ENCODE data around the gene RBMS3. TPM values are rescaled to one million over a fixed set of nuclear protein-coding genes. Genes with fewer than 3 reads are reported as not detected.

RBMS3 gene
- total RNA-seq, 1 experiment from 2014 or later, result 74.2 TPM

- H3K27me3 Mint-ChIP-seq (ENCODE audit: insufficient read depth, unreplicated experiment), result no peaks in the 10 kb centered on the region
- intact Hi-C loops (cut with micrococcal nuclease), result no loop called here
- ChIA-PET CTCF (interaction anchor here (0.6 kb wide), 1 partner anchor 212 kb away, joined by 5 read pairs; no protein-coding TSS in a partner anchor), POLR2A (no interaction called here)
- DNase-seq (ENCODE audit: unreplicated experiment), result no peak
- peaks cover 16% of the 10 kb centered on the region for H3K4me1 Mint-ChIP-seq (ENCODE audit: insufficient read depth, unreplicated experiment)
- BruUV-seq (replicated peaks), result no TSS peak
- H3K36me3 Mint-ChIP-seq (ENCODE audit: insufficient read depth, unreplicated experiment), result peaks cover 7% of the 10 kb centered on the region
- H3K9me3 Mint-ChIP-seq (ENCODE audit: unreplicated experiment), result no peaks in the 10 kb centered on the region
- TF ChIP-seq, protein P1, sequence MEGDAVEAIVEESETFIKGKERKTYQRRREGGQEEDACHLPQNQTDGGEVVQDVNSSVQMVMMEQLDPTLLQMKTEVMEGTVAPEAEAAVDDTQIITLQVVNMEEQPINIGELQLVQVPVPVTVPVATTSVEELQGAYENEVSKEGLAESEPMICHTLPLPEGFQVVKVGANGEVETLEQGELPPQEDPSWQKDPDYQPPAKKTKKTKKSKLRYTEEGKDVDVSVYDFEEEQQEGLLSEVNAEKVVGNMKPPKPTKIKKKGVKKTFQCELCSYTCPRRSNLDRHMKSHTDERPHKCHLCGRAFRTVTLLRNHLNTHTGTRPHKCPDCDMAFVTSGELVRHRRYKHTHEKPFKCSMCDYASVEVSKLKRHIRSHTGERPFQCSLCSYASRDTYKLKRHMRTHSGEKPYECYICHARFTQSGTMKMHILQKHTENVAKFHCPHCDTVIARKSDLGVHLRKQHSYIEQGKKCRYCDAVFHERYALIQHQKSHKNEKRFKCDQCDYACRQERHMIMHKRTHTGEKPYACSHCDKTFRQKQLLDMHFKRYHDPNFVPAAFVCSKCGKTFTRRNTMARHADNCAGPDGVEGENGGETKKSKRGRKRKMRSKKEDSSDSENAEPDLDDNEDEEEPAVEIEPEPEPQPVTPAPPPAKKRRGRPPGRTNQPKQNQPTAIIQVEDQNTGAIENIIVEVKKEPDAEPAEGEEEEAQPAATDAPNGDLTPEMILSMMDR (IDR thresholded peaks at IDR 0.05; ENCODE audit: unreplicated experiment), result no peak
- H3K4me3 Mint-ChIP-seq (ENCODE audit: unreplicated experiment), result no peak overlapping the region
- no peak overlapping the region for H3K27ac Mint-ChIP-seq (ENCODE audit: low read depth, unreplicated experiment)
Measured at GRCh38 chr3:29481969-29482767, 201.3 kb downstream of the RBMS3 start.

DNA sequence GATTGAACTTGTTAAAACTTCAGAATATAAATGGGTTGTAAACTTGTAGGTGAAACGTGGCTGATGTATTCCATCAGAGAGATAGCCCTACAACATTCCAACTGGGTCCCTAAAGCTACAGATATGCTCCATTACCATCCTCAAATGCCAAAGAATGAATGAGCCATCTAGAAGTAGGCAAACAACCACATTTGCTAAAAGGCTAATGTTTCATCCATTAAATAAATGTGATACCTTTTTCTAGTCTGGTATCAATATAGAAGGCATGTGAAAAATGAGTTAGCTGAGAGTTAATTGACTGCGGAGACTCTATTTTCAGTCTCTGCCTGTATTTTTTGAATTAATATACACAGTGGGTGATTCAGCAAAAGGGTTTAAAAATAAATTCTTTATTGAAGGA, 203.8 kb downstream of the RBMS3 start:
- H3K4me3 Mint-ChIP-seq (ENCODE audit: unreplicated experiment), result no peak overlapping the region
- peaks cover 12% of the 10 kb centered on the region for H3K36me3 Mint-ChIP-seq (ENCODE audit: insufficient read depth, unreplicated experiment)
- intact Hi-C loops (cut with micrococcal nuclease), result no loop called here
- no TSS peak for BruUV-seq (replicated peaks)
- no peaks in the 10 kb centered on the region for H3K9me3 Mint-ChIP-seq (ENCODE audit: unreplicated experiment)
- no peaks in the 10 kb centered on the region for H3K27me3 Mint-ChIP-seq (ENCODE audit: insufficient read depth, unreplicated experiment)
- no peak overlapping the region for H3K27ac Mint-ChIP-seq (ENCODE audit: low read depth, unreplicated experiment)
- DNase-seq (ENCODE audit: unreplicated experiment), result no peak
- ChIA-PET POLR2A (no interaction called here), CTCF (no interaction called here)
- H3K4me1 Mint-ChIP-seq (ENCODE audit: insufficient read depth, unreplicated experiment), result peaks cover 17% of the 10 kb centered on the region
- TF ChIP-seq, protein P1 (IDR thresholded peaks at IDR 0.05; ENCODE audit: unreplicated experiment), result no peak

GRCh38 chr3:29486096-29486495, 205.2 kb downstream of the RBMS3 start:
- H3K36me3 Mint-ChIP-seq (ENCODE audit: insufficient read depth, unreplicated experiment), result peaks cover 21% of the 10 kb centered on the region
- H3K27me3 Mint-ChIP-seq (ENCODE audit: insufficient read depth, unreplicated experiment), result no peaks in the 10 kb centered on the region
- ChIA-PET POLR2A (interaction anchor here (0.7 to 1.8 kb wide), 6 partner anchors 9 to 274 kb away, joined by 3 to 7 read pairs (median 4); no protein-coding TSS in a partner anchor), CTCF (interaction anchor here (1.1 to 1.2 kb wide), 2 partner anchors 18 to 205 kb away, joined by 3 read pairs; partner anchors contain the start of gene RBMS3)
- intact Hi-C loops (cut with micrococcal nuclease), result no loop called here
- peaks cover 9% of the 10 kb centered on the region for H3K9me3 Mint-ChIP-seq (ENCODE audit: unreplicated experiment)
- peaks cover 11% of the 10 kb centered on the region for H3K4me1 Mint-ChIP-seq (ENCODE audit: insufficient read depth, unreplicated experiment)
- H3K4me3 Mint-ChIP-seq (ENCODE audit: unreplicated experiment), result no peak overlapping the region
- TF ChIP-seq, protein P1 (IDR thresholded peaks at IDR 0.05; ENCODE audit: unreplicated experiment), result no peak
- H3K27ac Mint-ChIP-seq (ENCODE audit: low read depth, unreplicated experiment), result peak overlapping the region; percentile 84
- DNase-seq (ENCODE audit: unreplicated experiment), result peak; percentile 79
- BruUV-seq (replicated peaks), result no TSS peak

GRCh38 chr3:29486917-29487316, 206.0 kb downstream of the RBMS3 start:
- no peak for DNase-seq (ENCODE audit: unreplicated experiment)
- TF ChIP-seq, protein P1 (IDR thresholded peaks at IDR 0.05; ENCODE audit: unreplicated experiment), result no peak
- Mint-ChIP-seq H3K4me1 (ENCODE audit: insufficient read depth, unreplicated experiment) (peaks cover 6% of the 10 kb centered on the region), H3K27ac (ENCODE audit: low read depth, unreplicated experiment) (peak overlapping the region; percentile 84), H3K9me3 (ENCODE audit: unreplicated experiment) (peaks cover 15% of the 10 kb centered on the region), H3K4me3 (ENCODE audit: unreplicated experiment) (no peak overlapping the region), H3K27me3 (ENCODE audit: insufficient read depth, unreplicated experiment) (no peaks in the 10 kb centered on the region), H3K36me3 (ENCODE audit: insufficient read depth, unreplicated experiment) (peaks cover 15% of the 10 kb centered on the region)
- intact Hi-C loops (cut with micrococcal nuclease), result no loop called here
- POLR2A ChIA-PET, result interaction anchor here (0.8 to 1.8 kb wide), 6 partner anchors 8 to 273 kb away, joined by 3 to 7 read pairs (median 3); no protein-coding TSS in a partner anchor
- CTCF ChIA-PET, result interaction anchor here (0.6 to 1.1 kb wide), 3 partner anchors 11 to 277 kb away, joined by 3 read pairs; partner anchors contain the start of gene RBMS3
- no TSS peak for BruUV-seq (replicated peaks)

Measured in MCF 10A (cell line).